GM12875 (cell line): ENCODE measurements around the gene NBPF1.
"Not testable (repeated sequence)": the region's sequence is repeated elsewhere in the genome, so short reads cannot be mapped to it uniquely, and the experiment has no call there.

ENCODE experiments used
- H3K4me3 ChIP-seq: one replicate; pipeline ENCODE4 v1.5.1; 2011; ENCODE audit warnings: low read depth, low read length, control low read depth
- CTCF ChIP-seq: IDR thresholded peaks from 2 replicates; pipeline ENCODE4 v1.5.1; 2011; ENCODE audit warnings: low read depth, mild to moderate bottlenecking, control low read depth, inconsistent platforms, low read length, moderate library complexity, borderline replicate concordance; ENCODE audit not compliant: insufficient read depth

Gene NBPF1

GRCh38 chr1:16621300-16621658, 7.9 kb upstream of the NBPF1 start:
- no peak overlapping the region for H3K4me3 ChIP-seq
- no peak for TF ChIP-seq CTCF

GRCh38 chr1:16619803-16620501, 6.6 kb upstream of the NBPF1 start:
- not testable (repeated sequence) for H3K4me3 ChIP-seq
- TF ChIP-seq CTCF, result 0 out of 2 replicates have a peak, but pooled peaks have one; percentile 2

- H3K4me3 ChIP-seq, result no peak overlapping the region
- TF ChIP-seq CTCF, result no peak
Measured at GRCh38 chr1:16618719-16619118, 5.4 kb upstream of the NBPF1 start.

- H3K4me3 ChIP-seq, result no peak overlapping the region
- no peak for TF ChIP-seq CTCF
Measured at GRCh38 chr1:16617778-16618580, 4.6 kb upstream of the NBPF1 start.

GRCh38 chr1:16617114-16617631, 3.8 kb upstream of the NBPF1 start:
- TF ChIP-seq CTCF, result no peak

GRCh38 chr1:16615253-16616252, 2.2 kb upstream of the NBPF1 start:
- no peak for TF ChIP-seq CTCF
- no peak overlapping the region for H3K4me3 ChIP-seq

More at GRCh38 chr1:16617114-16617631, 3.8 kb upstream of the NBPF1 start:
- no peak overlapping the region for H3K4me3 ChIP-seq
